ENCODE results near the gene CCIN.
"Not testable (repeated sequence)": the region's sequence is repeated elsewhere in the genome, so short reads cannot be mapped to it uniquely, and the experiment has no call there.

Gene CCIN

GRCh38 chr9:36169166-36169565, at the start of gene CCIN:
TSS of gene CCIN (plus strand) at chr9:36169388. CDS start at chr9:36169503, 115 bp downstream.
- H3K9me3 Mint-ChIP-seq = no peaks in the 10 kb centered on the region
- no peaks in the 10 kb centered on the region for H3K27me3 Mint-ChIP-seq
- no peak within 1 kb of the TSS for H3K27ac Mint-ChIP-seq (ENCODE audit: low read depth)
- ATAC-seq (replicated peaks; ENCODE audit: extremely low read depth, poor library complexity, severe bottlenecking) (no peak), DNase-seq (ENCODE audit: low spot score in 2 of 2) (no peak)
- H3K4me1 Mint-ChIP-seq = peaks cover 10% of the 10 kb centered on the region
- H3K36me3 Mint-ChIP-seq (ENCODE audit: insufficient read depth) = peaks cover 2% of the 10 kb centered on the region
- H3K4me3 Mint-ChIP-seq = no peak within 1 kb of the TSS

DNA sequence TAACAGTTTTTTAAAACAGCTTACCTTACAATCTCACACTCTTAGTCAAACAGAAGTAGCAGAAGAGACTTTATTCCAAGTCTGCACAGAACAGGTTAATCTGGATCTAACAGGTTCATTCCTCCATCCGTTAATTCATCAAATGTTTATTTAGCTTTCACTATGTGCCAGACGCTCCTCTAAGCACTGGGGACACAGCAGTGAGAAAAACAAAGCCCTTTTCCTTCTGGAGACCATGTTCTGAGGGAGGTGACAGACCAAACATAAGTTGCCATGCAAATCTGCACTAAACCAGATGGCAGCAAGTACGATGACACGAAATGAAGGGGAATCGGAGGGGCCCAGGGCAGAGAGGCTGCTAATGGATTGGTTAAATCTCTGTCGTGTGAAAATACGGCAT, 49.7 kb upstream of the CCIN start:
- peaks cover 2% of the 10 kb centered on the region for H3K36me3 Mint-ChIP-seq (ENCODE audit: insufficient read depth)
- ATAC-seq (replicated peaks; ENCODE audit: extremely low read depth, poor library complexity, severe bottlenecking) (no peak), DNase-seq (ENCODE audit: low spot score in 2 of 2) (no peak)
- H3K27ac Mint-ChIP-seq (ENCODE audit: low read depth) = no peak overlapping the region
- no peak overlapping the region for H3K4me3 Mint-ChIP-seq
- H3K4me1 Mint-ChIP-seq = no peaks in the 10 kb centered on the region
- no peaks in the 10 kb centered on the region for H3K9me3 Mint-ChIP-seq
- H3K27me3 Mint-ChIP-seq = no peaks in the 10 kb centered on the region

- Mint-ChIP-seq H3K4me3 (no peak overlapping the region), H3K9me3 (no peaks in the 10 kb centered on the region), H3K27ac (ENCODE audit: low read depth) (no peak overlapping the region), H3K27me3 (no peaks in the 10 kb centered on the region), H3K36me3 (ENCODE audit: insufficient read depth) (peaks cover 2% of the 10 kb centered on the region), H3K4me1 (peaks cover 5% of the 10 kb centered on the region)
- no peak for ATAC-seq (replicated peaks; ENCODE audit: extremely low read depth, poor library complexity, severe bottlenecking)
- no peak for DNase-seq (ENCODE audit: low spot score in 2 of 2)
Measured at GRCh38 chr9:36120705-36121104, 48.5 kb upstream of the CCIN start.

- ATAC-seq (replicated peaks; ENCODE audit: extremely low read depth, poor library complexity, severe bottlenecking) = no peak
- no peak overlapping the region for H3K4me3 Mint-ChIP-seq
- H3K36me3 Mint-ChIP-seq (ENCODE audit: insufficient read depth) = peaks cover 2% of the 10 kb centered on the region
- peaks cover 7% of the 10 kb centered on the region for H3K4me1 Mint-ChIP-seq
- H3K27ac Mint-ChIP-seq (ENCODE audit: low read depth) = no peak overlapping the region
- no peak for DNase-seq (ENCODE audit: low spot score in 2 of 2)
- no peaks in the 10 kb centered on the region for H3K9me3 Mint-ChIP-seq
- no peaks in the 10 kb centered on the region for H3K27me3 Mint-ChIP-seq
Measured at GRCh38 chr9:36121971-36122370, 47.2 kb upstream of the CCIN start.

DNA sequence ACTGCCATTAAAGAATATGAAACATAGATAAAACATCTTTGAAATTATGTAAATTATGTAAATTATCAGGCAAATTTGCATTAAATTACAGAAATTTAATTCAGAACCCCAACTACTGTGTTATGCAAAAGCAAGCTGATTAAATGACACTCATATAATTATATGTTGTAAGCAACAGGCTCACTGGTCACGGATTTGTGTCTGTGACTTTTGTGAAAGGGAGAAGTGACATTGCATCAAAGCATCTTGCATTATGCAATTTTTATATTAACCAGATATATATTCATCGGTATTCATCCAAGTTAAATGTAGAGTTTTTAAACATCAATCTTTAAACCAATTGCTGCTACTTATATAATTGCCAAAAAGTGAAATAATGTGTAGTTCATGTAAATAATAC, 45.7 kb upstream of the CCIN start:
- no peaks in the 10 kb centered on the region for H3K9me3 Mint-ChIP-seq
- peaks cover 2% of the 10 kb centered on the region for H3K36me3 Mint-ChIP-seq (ENCODE audit: insufficient read depth)
- no peak overlapping the region for H3K27ac Mint-ChIP-seq (ENCODE audit: low read depth)
- ATAC-seq (replicated peaks; ENCODE audit: extremely low read depth, poor library complexity, severe bottlenecking) (no peak), DNase-seq (ENCODE audit: low spot score in 2 of 2) (no peak)
- H3K4me3 Mint-ChIP-seq = no peak overlapping the region
- no peaks in the 10 kb centered on the region for H3K27me3 Mint-ChIP-seq
- peaks cover 22% of the 10 kb centered on the region for H3K4me1 Mint-ChIP-seq

DNA sequence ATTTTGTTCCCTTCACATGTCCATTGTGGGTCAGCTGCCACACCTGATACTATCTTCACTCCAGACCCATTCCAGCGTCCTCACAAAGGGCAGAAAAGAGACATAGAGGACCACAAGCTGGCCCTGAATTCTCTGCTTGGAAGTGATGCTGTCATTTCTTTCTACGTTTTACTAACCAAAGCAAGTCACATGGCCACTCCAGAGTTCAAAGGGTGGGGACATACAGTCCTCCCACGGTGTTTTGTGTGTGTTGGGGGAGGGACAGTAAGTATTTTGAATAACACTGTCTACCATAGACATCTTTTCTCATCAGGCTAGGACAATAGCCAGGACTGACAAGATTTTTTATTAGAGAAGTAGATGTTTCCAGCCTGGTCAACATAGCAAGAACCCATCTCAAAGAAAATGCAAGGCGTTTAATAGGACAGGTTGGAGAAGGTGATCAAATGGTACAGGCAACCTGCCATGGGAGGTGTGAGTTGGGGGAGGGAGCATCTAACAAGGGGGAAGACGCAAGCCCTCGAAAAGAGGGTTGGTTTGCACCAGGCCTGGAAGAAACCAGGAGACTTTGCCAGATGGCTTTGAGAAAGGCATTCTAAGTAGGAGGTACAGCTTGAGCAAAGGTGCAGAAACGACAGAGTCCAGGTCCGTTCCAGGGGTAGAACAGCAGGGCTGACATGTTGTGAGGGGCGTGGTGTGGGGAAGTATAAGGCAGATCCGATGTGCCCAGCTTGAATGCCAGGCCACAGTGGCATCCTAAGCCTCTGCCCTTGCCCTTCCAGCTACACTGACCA, 43.9 kb upstream of the CCIN start:
- H3K9me3 Mint-ChIP-seq = no peaks in the 10 kb centered on the region
- H3K36me3 Mint-ChIP-seq (ENCODE audit: insufficient read depth) = peaks cover 2% of the 10 kb centered on the region
- H3K4me3 Mint-ChIP-seq = no peak overlapping the region
- H3K27ac Mint-ChIP-seq (ENCODE audit: low read depth) = peak overlapping the region; percentile 14
- H3K27me3 Mint-ChIP-seq = no peaks in the 10 kb centered on the region
- DNase-seq (ENCODE audit: low spot score in 2 of 2) (no peak), ATAC-seq (replicated peaks; ENCODE audit: extremely low read depth, poor library complexity, severe bottlenecking) (no peak)
- H3K4me1 Mint-ChIP-seq = peaks cover 22% of the 10 kb centered on the region

DNA sequence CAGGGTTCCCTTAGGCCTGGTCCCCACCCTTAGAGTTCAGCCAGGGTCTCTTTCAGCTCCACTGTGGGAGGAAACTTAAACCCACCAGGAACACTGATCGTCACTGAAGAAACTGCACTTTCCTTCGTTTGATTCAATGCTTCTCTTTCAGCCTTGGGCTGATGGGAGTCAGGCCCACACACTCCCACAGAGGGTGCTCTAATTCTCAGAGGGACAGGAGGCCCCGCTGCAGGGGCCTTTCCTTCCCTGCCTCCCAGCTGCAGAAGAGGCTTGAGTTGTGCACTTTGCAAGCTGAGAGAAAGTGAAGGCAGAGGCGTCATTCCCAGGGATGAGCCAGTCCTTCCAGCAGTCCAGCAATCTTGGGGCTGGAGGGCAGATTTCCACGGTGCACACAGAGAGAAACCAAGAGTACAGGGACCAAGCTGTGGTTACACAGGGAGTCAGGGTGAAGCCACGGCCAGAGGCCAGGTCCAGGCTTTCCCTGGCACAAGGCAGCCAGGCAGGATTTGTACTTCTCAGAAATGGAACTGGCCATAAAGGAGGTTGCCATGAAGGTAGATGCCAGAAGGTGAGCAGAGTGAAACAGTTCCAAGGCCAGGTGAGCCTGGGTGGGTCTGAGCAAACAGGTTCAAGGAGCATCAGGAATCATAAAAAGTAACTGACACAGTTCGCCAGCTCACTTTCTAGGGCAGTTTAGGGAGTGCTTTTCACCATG, 43.0 kb upstream of the CCIN start:
- Mint-ChIP-seq H3K4me1 (peaks cover 22% of the 10 kb centered on the region), H3K27ac (ENCODE audit: low read depth) (no peak overlapping the region), H3K9me3 (no peaks in the 10 kb centered on the region), H3K4me3 (no peak overlapping the region), H3K36me3 (ENCODE audit: insufficient read depth) (no peaks in the 10 kb centered on the region), H3K27me3 (no peaks in the 10 kb centered on the region)
- ATAC-seq (replicated peaks; ENCODE audit: extremely low read depth, poor library complexity, severe bottlenecking) = no peak
- DNase-seq (ENCODE audit: low spot score in 2 of 2) = no peak

GRCh38 chr9:36127652-36128244, 41.4 kb upstream of the CCIN start:
- ATAC-seq (replicated peaks; ENCODE audit: extremely low read depth, poor library complexity, severe bottlenecking) = peak; percentile 85
- H3K27ac Mint-ChIP-seq (ENCODE audit: low read depth) = peak overlapping the region; percentile 47
- no peaks in the 10 kb centered on the region for H3K36me3 Mint-ChIP-seq (ENCODE audit: insufficient read depth)
- H3K9me3 Mint-ChIP-seq = no peaks in the 10 kb centered on the region
- peaks cover 22% of the 10 kb centered on the region for H3K4me1 Mint-ChIP-seq
- H3K4me3 Mint-ChIP-seq = peak overlapping the region; percentile 1
- H3K27me3 Mint-ChIP-seq = no peaks in the 10 kb centered on the region
- no peak for DNase-seq (ENCODE audit: low spot score in 2 of 2)

DNA sequence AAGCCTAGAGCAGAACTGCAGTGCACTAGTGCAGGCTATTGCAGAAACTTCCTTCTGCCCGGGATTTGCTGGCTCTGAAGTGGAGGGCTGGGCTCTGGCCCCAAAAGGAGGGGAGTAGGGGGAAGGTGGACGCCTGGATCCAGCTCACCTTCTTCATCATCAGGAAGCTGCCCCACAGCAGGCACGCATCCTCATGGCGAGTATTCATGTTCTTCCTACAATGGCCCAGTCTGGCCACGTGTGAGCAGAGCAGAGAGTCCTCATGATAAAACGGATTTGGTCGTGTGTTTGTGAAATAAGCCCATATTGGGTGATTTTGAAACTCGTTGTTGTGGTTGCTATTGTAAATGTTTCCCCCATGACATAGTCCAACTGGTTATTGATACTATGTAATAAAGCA, 40.8 kb upstream of the CCIN start:
- no peaks in the 10 kb centered on the region for H3K36me3 Mint-ChIP-seq (ENCODE audit: insufficient read depth)
- ATAC-seq (replicated peaks; ENCODE audit: extremely low read depth, poor library complexity, severe bottlenecking) (no peak), DNase-seq (ENCODE audit: low spot score in 2 of 2) (no peak)
- peaks cover 22% of the 10 kb centered on the region for H3K4me1 Mint-ChIP-seq
- H3K9me3 Mint-ChIP-seq = no peaks in the 10 kb centered on the region
- no peaks in the 10 kb centered on the region for H3K27me3 Mint-ChIP-seq
- no peak overlapping the region for H3K4me3 Mint-ChIP-seq
- H3K27ac Mint-ChIP-seq (ENCODE audit: low read depth) = peak overlapping the region; percentile 47

GRCh38 chr9:36129139-36129538, 40.0 kb upstream of the CCIN start:
- no peak for ATAC-seq (replicated peaks; ENCODE audit: extremely low read depth, poor library complexity, severe bottlenecking)
- Mint-ChIP-seq H3K4me3 (no peak overlapping the region), H3K27ac (ENCODE audit: low read depth) (no peak overlapping the region), H3K27me3 (no peaks in the 10 kb centered on the region), H3K36me3 (ENCODE audit: insufficient read depth) (no peaks in the 10 kb centered on the region), H3K9me3 (no peaks in the 10 kb centered on the region), H3K4me1 (peaks cover 22% of the 10 kb centered on the region)
- no peak for DNase-seq (ENCODE audit: low spot score in 2 of 2)

GRCh38 chr9:36131666-36132065, 37.5 kb upstream of the CCIN start:
- ATAC-seq (replicated peaks; ENCODE audit: extremely low read depth, poor library complexity, severe bottlenecking); H3K27ac Mint-ChIP-seq (ENCODE audit: low read depth): not testable (repeated sequence)
- H3K4me1 Mint-ChIP-seq = peaks cover 23% of the 10 kb centered on the region

DNA sequence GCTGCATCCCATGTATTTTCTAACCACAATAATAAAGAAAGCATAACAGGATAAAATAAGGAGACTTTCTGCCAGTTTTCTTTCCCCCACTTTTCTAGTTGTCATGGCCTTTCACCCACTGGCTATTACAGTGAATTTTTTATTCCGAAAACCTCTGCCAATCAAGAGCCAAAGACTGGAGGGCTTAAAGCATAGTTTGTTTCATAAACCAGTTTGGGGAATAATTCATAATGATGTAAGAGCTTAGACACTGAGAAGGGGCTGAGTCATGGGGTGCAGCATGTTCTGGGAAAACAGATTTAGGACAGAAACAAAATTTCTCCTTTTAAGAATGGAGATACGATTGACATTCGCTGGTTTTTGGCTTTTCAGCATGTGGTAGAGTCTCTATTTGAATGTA, 37.1 kb upstream of the CCIN start:
- Mint-ChIP-seq H3K9me3 (no peaks in the 10 kb centered on the region), H3K27me3 (no peaks in the 10 kb centered on the region), H3K36me3 (ENCODE audit: insufficient read depth) (no peaks in the 10 kb centered on the region), H3K4me3 (no peak overlapping the region), H3K27ac (ENCODE audit: low read depth) (no peak overlapping the region), H3K4me1 (peaks cover 23% of the 10 kb centered on the region)
- ATAC-seq (replicated peaks; ENCODE audit: extremely low read depth, poor library complexity, severe bottlenecking) = no peak
- DNase-seq (ENCODE audit: low spot score in 2 of 2) = no peak

More at GRCh38 chr9:36131666-36132065, 37.5 kb upstream of the CCIN start:
- not testable (repeated sequence) for DNase-seq (ENCODE audit: low spot score in 2 of 2); H3K27me3 Mint-ChIP-seq; H3K9me3 Mint-ChIP-seq; H3K4me3 Mint-ChIP-seq; H3K36me3 Mint-ChIP-seq (ENCODE audit: insufficient read depth)
